DMS79 treated with DMSO at 0.1 percent for 48 hours (cell line): ENCODE measurements around the gene KNDC1.

ENCODE experiments used
- DNase-seq: peaks from one replicate; lab custom pipeline; 2025; lab: John Stamatoyannopoulos, UW

Gene KNDC1

DNA sequence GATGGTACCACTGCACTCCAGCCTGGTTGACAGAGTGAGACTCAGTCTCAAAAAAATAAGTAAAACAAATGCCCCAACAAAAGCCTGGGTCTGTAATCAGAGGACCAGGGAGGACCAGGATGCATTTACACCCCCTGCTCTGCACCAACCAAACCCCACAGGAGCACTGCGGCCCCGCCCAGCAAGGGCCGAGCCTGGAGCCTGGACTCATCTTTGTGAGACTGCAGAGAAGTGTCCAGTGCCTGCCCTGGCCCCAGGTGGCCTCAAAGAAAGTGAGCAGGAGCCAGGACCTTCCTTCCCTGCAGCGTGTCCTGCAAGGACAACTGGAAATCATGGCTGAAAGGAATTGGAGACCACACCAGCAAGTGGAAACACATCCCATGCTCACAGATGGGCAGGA, 31.6 kb downstream of the KNDC1 start:
- no peak for DNase-seq

- no peak for DNase-seq
Observed at GRCh38 chr10:133194151-133194550, 34.1 kb downstream of the KNDC1 start.

- no peak for DNase-seq
Observed at GRCh38 chr10:133195096-133195495, 35.1 kb downstream of the KNDC1 start.

- DNase-seq: no peak
Observed at GRCh38 chr10:133195611-133196010, 35.6 kb downstream of the KNDC1 start.

- DNase-seq: no peak
Observed at GRCh38 chr10:133196221-133196915, 36.3 kb downstream of the KNDC1 start.

DNA sequence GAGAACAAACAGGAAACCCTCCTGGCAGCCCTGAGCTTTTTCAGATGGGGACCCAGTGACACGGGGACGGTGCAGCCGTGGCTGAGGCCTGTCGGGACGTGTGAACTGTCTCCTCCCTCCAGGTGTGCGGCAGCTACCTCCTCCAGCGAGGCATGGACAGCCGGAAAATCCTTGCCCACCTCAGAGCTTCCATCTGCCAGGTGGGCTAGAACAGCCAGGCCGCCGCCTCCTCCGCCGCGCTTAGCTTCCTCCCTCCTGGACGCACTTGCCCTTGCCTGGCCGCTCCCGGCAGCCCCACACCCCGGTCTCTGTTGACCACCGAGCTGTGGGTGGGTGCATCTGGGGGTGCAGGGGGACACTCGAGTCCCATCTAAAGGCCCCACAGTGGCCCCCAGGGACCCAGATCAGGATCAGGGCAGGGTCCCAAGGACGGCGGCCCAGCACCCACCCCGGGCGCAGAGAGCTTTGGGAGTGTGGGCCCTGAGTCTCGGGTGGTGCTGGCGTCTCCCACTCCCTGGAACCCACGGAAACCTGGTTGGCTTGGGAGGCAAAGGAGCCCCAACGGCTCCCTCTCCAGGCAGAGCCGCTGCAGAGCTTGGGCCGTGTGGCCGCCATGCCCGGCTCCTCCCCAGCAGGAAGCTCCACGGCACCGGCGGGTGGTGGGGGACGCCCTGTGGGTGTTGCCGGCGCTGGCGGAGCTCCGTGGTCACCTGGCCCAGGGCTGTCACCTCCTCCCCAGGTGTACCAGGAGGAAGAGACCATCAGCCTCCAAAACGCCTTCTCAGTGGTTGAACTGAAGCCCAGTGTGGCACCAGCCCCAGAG, 37.1 kb downstream of the KNDC1 start:
- no peak for DNase-seq

- no peak for DNase-seq
Observed at GRCh38 chr10:133197786-133198185, 37.8 kb downstream of the KNDC1 start.

DNA sequence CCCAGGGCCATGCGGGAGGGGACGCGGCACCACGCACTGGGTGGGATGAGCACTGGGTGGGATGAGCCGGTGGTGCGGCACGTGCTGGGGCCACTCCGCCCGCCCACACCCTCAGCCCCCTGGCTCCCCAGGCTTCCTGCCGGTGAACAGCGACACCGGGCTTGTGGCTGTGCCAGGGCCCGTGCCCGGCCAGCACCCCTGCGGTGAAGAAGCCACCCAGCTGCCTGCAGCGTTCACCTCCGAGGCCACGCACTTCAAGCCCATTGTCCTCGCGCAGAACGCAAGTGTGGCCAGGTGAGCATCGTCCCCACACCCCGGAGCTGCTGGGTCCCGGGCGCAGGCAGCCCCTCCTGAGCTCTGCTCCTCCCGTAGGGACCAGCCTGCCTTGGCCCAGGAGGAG, 38.2 kb downstream of the KNDC1 start:
- DNase-seq: no peak

- no peak for DNase-seq
Observed at GRCh38 chr10:133198621-133199487, 38.8 kb downstream of the KNDC1 start.

GRCh38 chr10:133199488-133199885, 39.5 kb downstream of the KNDC1 start:
- no peak for DNase-seq

GRCh38 chr10:133199992-133200611, 40.1 kb downstream of the KNDC1 start:
- no peak for DNase-seq

DNA sequence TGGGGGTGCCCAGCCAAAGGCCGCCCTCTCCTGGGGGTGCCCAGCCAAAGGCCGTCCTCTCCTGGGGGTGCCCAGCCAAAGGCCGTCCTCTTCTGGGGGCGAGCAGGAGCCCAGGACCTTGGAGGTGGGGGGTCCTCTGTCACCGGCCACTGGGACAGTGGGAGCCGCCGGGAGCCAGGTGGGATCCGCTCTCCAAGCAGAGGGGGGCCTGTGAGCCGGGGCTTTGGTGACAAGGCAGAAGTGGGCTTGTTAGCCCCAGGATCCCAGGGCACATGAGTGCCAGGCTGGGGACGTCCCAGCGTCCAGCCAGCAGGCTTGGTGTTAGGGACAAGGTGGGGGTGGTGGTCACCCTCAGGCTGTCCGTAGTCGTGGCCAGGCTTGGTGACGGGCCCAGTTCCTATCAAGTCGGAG, 40.6 kb downstream of the KNDC1 start:
- DNase-seq: no peak

- DNase-seq: no peak
Observed at GRCh38 chr10:133201151-133201947, 41.3 kb downstream of the KNDC1 start.

DNA sequence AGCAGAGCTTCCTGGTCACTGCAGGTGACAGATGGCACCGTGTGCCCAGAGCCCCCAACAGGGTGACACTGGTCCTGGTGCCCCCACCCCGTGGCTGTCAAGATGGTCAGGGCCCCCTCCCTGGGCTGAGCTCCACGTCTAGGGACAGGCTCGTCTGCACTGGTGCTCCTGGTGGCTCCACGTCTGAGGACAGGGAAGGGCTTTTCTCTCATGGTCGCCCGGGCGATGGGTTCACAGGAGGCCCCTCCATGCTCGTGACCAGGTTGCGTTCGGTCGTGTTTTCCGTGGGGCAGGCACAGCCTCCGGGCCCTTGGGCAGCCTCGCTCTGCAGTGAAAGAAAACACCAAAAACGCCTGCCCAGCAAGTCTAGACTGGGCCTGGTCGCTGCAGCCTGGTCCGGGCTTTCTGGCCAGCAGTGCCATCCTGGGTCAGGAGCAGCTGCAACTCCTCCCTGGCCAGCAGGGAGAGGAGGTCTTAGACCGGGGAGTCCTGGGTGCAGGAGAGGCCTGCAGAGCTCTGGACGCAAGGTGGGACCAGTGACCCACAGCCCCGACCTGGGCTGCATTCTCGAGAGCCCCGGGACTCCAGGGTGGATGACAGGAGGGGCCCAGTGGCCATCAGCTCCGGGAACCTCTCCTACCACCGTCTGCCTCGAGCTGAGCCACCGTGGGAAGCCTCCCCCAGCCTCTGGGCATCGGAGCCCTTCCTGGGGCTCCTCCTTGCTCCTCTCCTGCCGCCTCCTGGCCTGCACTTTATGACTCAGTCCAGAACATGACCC, 42.1 kb downstream of the KNDC1 start:
- DNase-seq: no peak

DNA sequence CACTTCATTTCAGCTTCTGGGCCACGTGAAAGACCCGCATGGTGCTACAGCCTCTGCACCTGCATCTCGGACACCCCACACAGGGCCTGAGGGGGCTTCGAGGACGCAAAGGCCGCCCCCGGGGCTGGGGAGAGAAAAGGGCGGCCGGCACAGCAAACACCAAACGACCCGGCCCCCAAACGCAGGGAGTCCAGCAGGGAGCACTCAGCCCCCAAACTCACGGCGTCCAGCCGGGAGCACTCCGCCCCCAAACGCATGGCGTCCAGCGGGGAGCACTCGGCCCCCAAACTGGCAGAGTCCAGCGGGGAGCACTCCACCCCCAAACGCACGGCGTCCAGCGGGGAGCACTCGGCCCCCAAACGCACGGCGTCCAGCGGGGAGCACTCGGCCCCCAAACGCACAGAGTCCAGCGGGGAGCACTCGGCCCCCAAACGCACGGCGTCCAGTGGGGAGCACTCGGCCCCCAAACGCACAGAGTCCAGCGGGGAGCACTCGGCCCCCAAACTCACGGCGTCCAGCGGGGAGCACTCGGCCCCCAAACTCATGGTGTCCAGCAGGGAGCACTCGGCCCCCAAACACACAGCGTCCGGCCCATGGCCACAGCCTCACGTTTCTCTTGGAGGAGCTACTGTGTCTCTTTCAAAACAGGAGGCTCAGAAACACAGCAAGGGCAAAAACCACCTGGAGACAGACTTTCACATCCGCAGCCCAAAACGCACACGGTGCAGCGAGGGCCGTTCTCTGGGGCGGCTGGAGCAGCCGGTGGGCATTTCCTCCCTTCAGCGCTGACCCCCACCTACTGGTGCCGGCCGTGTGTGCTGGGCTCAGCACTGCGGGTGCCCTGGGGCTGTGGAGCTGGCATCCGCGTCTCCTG, 43.0 kb downstream of the KNDC1 start:
- no peak for DNase-seq

DNA sequence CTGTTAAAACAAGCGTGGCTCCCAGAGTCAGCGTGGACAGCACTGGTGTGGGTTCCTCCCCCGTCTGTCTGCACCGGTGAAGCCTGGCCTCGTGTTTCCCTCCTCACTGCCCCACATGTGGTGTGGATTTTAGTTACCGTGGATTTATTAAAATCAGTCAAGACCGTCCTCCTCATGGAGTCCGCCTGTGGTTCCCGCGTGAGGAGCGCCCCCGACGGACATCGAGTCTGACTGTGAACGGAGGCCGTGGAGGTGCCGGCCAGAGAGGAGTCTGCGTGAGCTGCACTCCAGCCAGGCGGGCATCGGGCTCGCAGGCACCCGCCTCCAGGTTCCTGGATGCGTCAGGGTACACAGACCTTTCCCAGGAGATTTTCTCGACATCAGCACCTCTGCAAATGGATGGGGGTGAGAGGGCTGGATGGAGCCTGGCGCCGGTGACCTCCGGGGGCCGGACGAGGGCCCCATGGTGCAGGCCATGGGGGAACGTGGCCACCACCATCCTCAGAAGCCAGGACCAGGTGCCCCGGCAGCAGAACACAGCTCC, 43.7 kb downstream of the KNDC1 start:
- no peak for DNase-seq

DNA sequence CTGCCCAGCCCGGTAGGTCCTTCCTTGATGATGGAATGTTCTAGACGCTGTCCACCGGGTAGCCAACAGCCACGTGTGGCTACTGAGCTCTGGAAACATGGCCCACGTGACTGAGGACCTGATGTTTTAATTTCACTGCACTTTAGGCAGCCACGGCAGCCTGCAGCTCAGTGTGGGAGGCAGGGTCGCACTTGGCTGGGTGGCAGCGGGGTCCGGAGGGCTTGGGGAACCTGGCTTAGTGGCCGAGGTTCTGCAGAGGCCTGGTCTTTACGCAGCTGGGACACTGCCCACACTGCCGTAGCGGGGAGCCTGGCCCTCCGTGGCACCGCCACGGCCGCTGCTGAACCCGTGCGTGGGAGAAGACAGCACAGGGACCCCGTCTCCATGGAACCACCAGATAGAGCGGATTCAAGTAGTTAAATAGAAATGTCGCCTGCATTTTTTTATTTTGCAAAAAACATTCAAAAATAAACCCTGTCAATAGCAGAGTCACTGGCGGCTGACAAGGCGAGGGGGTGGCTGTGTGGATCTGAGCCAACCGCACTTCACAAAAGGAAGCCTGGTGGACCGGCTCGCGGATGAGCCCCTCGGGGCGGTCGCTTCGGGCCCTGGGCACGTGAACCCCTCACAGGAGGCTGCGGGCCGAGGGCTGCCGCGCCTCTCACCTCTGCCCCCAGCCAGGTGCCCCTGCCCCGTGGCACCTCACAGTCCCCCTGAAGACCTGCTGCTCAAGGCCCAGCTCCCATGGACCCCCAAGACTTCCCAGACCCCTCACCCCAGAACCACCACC, 44.4 kb downstream of the KNDC1 start:
- DNase-seq: no peak

DNA sequence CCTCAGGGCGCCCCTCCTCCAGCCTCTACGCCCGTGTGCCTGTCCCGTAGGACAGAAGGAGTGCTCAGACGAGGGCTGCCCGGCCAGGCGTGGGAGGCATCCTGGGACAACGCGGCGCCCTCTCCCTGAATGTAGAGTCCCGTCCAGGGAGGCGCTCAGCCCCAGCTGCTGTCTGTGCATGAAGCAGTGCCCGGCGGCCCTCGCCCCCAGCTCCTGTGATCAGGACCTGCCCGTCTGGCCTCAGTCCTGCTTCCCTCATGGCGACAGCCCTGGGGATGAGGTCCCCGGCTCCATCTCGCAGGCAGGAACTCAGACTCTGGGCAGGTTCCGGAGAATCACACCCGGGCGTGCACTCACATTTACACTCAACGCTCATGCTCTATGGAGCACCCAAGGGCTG, 45.1 kb downstream of the KNDC1 start:
- DNase-seq: no peak
